Measurements from ENCODE around the gene TRIM17. TPM values are rescaled to one million over a fixed set of nuclear protein-coding genes. Genes with fewer than 3 reads are reported as not detected.
A peak's percentile ranks its signal among the peaks of the same experiment; 100 is the strongest.

TRIM17 gene
- not detected for total RNA-seq (2021; ENCODE audit: unreplicated experiment)
- polyA plus RNA-seq (2012), result 0.27 and 0.43 TPM in 2 replicates
- not detected for Bru-seq, nascent RNA
- not detected for BruChase-seq, experiment 1, labeled RNA remaining after a 6-hour chase
- BruChase-seq, experiment 2, labeled RNA remaining after a 2-hour chase, result percentile 8 among the genes with signal in this experiment
- long read RNA-seq, result 0 reads

DNA sequence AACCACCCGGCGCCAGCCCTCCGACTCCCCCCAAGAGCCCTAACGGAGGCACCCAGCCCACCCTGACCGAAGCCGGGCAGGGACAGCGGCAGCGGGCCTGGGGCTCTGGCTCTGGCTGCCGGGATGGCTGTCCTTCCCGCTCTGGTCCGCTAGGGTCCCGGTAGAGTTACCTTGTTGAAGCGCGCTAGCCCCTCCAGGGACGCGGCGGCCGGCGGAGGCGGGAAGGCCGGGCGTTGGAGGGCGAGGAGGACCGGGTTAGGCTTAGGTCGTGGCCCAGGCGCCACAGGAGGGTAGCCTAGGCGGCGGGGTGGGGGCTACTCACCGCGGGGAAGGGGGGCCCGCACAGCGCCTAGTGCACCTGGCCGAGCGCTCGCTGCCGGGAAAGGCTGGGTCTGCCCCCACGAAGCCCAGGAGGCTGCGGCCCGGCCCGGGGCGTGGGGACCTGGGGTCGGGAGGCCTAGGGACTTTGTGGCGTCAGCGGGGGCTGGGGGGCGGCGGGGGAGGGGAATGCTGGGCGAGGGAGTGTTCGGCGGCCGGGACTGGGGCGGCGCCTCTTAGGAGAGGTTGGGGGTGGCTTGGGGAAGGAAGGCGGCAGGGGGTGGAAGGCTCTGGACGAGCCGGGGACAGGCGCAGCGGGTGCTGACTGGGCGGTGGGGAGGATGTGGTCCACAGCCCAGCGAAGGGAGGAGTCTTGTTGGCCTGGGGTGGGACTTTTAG, at the start of gene TRIM17:
Gene TRIM17, minus strand, starts transcription at position 645 of the 717 bp plus-strand sequence. CDS start 1,789 bp downstream, outside the sequence.
- Histone ChIP-seq H3K4me2 (ENCODE audit: low read length) (peak within 1 kb of the TSS; percentile 58), H3K9ac (ENCODE audit: low read length) (no peak within 1 kb of the TSS), H3K9me2 (ENCODE audit: insufficient read depth) (no peaks in the 10 kb centered on the region), H4K20me1 (ENCODE audit: insufficient read depth) (no peaks in the 10 kb centered on the region), H3K4me3 (replicated peaks in 1 of 2; ENCODE audit: low read depth in 1 of 2, low read length in 2 of 2) (no peak within 1 kb of the TSS), H3K79me2 (ENCODE audit: insufficient read depth, low read length) (no peaks in the 10 kb centered on the region), H3K36me3 (ENCODE audit: control insufficient read depth in 1 of 2, insufficient read depth in 2 of 2, low read length in 2 of 2) (no peaks in the 10 kb centered on the region), H3K9me3 (ENCODE audit: control insufficient read depth in 1 of 2, insufficient read depth in 1 of 2, low read depth in 1 of 2, low read length in 2 of 2) (no peaks in the 10 kb centered on the region), H2AFZ (ENCODE audit: low read depth, low read length, poor library complexity, severe bottlenecking) (no peak within 1 kb of the TSS), H3K27ac (ENCODE audit: low read depth, low read length) (no peak within 1 kb of the TSS), H3K27me3 (ENCODE audit: insufficient read depth, low read length) (no peaks in the 10 kb centered on the region), H3K4me1 (ENCODE audit: control insufficient read depth in 1 of 2, insufficient read depth in 2 of 2, low read length in 2 of 2) (peaks cover 9 to 15% of the 10 kb centered on the region in 2 experiments; a peak in 3 of 4 replicates)
- ATAC-seq (no peak), DNase-seq (ENCODE audit: low read depth, low spot score) (no peak)
- TF ChIP-seq ZFX (IDR thresholded peaks at IDR 0.05) (no peak), CTCF (IDR thresholded peaks at IDR 0.05 in 2 of 3, conservative IDR thresholded peaks at IDR 0.05 in 1 of 3; ENCODE audit: borderline replicate concordance in 1 of 3, insufficient read depth in 1 of 3, low read depth in 2 of 3, low read length in 2 of 3) (no peak)
- CTCF ChIA-PET, result no interaction called here
- BruUV-seq (replicated peaks), result no TSS peak
- intact Hi-C loops (cut with micrococcal nuclease), result no loop called here
- RAD21 ChIA-PET (ENCODE audit: low non-redundant PET in 1 of 2, low total read pairs in 2 of 2, uncharacterized antibody in 2 of 2, unreplicated experiment in 2 of 2), result no interaction called here
- POLR2A ChIA-PET, result no interaction called here

DNA sequence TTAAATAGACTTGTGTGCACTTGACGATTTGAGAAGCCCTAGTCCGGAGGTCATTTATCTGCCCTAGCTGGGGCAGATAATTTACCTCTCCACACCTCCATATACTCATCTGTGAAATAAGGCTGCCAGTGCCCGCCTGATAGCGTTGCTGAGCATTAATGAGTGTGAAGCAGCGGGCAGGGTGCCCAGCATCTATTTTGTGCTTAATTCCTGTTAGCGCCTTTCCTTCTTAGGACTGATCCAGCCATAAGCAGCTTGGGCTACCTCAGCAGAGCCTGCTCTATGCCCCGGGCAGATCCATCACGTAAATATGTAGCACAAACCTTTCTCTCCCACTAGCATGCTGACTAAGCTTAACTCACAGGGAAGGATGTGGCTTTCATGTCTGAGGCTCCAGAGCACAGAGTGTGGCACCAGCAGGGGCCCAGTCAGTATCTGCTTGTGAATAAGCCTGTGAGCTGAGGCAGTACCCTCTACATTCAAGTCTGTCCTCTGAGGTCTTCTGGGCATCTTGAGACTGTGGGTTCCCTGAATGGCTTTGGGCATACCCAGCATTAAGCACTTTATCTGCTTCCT, 49.0 kb upstream of the TRIM17 start:
- Histone ChIP-seq H3K4me3 (replicated peaks in 1 of 2; ENCODE audit: low read depth in 1 of 2, low read length in 2 of 2) (no peak overlapping the region), H3K27ac (ENCODE audit: low read depth, low read length) (no peak overlapping the region), H3K9me2 (ENCODE audit: insufficient read depth) (no peaks in the 10 kb centered on the region), H3K36me3 (ENCODE audit: control insufficient read depth in 1 of 2, insufficient read depth in 2 of 2, low read length in 2 of 2) (no peaks in the 10 kb centered on the region), H2AFZ (ENCODE audit: low read depth, low read length, poor library complexity, severe bottlenecking) (no peak overlapping the region), H3K9me3 (ENCODE audit: control insufficient read depth in 1 of 2, insufficient read depth in 1 of 2, low read depth in 1 of 2, low read length in 2 of 2) (no peaks in the 10 kb centered on the region), H3K9ac (ENCODE audit: low read length) (no peak overlapping the region), H3K4me2 (ENCODE audit: low read length) (no peak overlapping the region), H3K4me1 (ENCODE audit: control insufficient read depth in 1 of 2, insufficient read depth in 2 of 2, low read length in 2 of 2) (peaks cover 4 to 6% of the 10 kb centered on the region in 2 experiments; a peak in 2 of 4 replicates), H3K27me3 (ENCODE audit: insufficient read depth, low read length) (peaks cover 6% of the 10 kb centered on the region; the same call in 1 of the 2 replicates), H3K79me2 (ENCODE audit: insufficient read depth, low read length) (no peaks in the 10 kb centered on the region), H4K20me1 (ENCODE audit: insufficient read depth) (no peaks in the 10 kb centered on the region)
- intact Hi-C loops (cut with micrococcal nuclease), result no loop called here
- BruUV-seq (replicated peaks), result no TSS peak
- DNase-seq (ENCODE audit: low read depth, low spot score), result no peak
- RAD21 ChIA-PET (ENCODE audit: low non-redundant PET in 1 of 2, low total read pairs in 2 of 2, uncharacterized antibody in 2 of 2, unreplicated experiment in 2 of 2), result no interaction called here
- CTCF ChIA-PET, result no interaction called here
- POLR2A ChIA-PET, result no interaction called here
- no peak for ATAC-seq
- TF ChIP-seq JUND (IDR thresholded peaks at IDR 0.05) (no peak), ATF3 (IDR thresholded peaks at IDR 0.05) (no peak), ZFX (IDR thresholded peaks at IDR 0.05) (no peak), ELF1 (IDR thresholded peaks at IDR 0.05; ENCODE audit: borderline replicate concordance, low read depth) (no peak), EGR1 (IDR thresholded peaks at IDR 0.05; ENCODE audit: low read depth) (no peak), SRF (IDR thresholded peaks at IDR 0.05; ENCODE audit: low read depth) (no peak), SP1 (IDR thresholded peaks at IDR 0.05; ENCODE audit: low read depth) (no peak), CBX3 (IDR thresholded peaks at IDR 0.05; ENCODE audit: low read depth) (no peak), FOSL1 (IDR thresholded peaks at IDR 0.05; ENCODE audit: low read depth) (no peak), EZH2 (IDR thresholded peaks at IDR 0.05) (no peak), POLR2AphosphoS5 (IDR thresholded peaks at IDR 0.05; ENCODE audit: low read depth, low read length) (no peak), ZNF274 (IDR thresholded peaks at IDR 0.05; ENCODE audit: low read depth, low read length) (no peak), SIN3A (IDR thresholded peaks at IDR 0.05; ENCODE audit: low read depth) (no peak)
- TF ChIP-seq, protein P1, sequence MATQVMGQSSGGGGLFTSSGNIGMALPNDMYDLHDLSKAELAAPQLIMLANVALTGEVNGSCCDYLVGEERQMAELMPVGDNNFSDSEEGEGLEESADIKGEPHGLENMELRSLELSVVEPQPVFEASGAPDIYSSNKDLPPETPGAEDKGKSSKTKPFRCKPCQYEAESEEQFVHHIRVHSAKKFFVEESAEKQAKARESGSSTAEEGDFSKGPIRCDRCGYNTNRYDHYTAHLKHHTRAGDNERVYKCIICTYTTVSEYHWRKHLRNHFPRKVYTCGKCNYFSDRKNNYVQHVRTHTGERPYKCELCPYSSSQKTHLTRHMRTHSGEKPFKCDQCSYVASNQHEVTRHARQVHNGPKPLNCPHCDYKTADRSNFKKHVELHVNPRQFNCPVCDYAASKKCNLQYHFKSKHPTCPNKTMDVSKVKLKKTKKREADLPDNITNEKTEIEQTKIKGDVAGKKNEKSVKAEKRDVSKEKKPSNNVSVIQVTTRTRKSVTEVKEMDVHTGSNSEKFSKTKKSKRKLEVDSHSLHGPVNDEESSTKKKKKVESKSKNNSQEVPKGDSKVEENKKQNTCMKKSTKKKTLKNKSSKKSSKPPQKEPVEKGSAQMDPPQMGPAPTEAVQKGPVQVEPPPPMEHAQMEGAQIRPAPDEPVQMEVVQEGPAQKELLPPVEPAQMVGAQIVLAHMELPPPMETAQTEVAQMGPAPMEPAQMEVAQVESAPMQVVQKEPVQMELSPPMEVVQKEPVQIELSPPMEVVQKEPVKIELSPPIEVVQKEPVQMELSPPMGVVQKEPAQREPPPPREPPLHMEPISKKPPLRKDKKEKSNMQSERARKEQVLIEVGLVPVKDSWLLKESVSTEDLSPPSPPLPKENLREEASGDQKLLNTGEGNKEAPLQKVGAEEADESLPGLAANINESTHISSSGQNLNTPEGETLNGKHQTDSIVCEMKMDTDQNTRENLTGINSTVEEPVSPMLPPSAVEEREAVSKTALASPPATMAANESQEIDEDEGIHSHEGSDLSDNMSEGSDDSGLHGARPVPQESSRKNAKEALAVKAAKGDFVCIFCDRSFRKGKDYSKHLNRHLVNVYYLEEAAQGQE (IDR thresholded peaks at IDR 0.05; ENCODE audit: low read depth), result no peak

Data from HCT116 (cell line).